Fibroblast of lung (primary cell): ENCODE measurements around the gene RBM33. TPM values are rescaled to one million over a fixed set of nuclear protein-coding genes. Genes with fewer than 3 reads are reported as not detected.
A peak's percentile ranks its signal among the peaks of the same experiment; 100 is the strongest.

ENCODE experiments used
- DNase-seq, 2 donors: peaks; one replicate each; pipeline versions ENCODE4 v3.0.0 to v3.0.0-alpha.2; 2010; ENCODE audit warnings: low read depth in 2 of 2
- H2AFZ ChIP-seq: 2 replicates; pipeline ENCODE4 v1.5.1; 2012; ENCODE audit warnings: low read length, control low read depth, inconsistent platforms
- H3K27ac ChIP-seq: 2 replicates; pipeline ENCODE4 v1.5.1; 2011; ENCODE audit warnings: low read length, control low read depth; ENCODE audit not compliant: insufficient read depth
- H3K27me3 ChIP-seq: 2 replicates; pipeline ENCODE4 v1.5.1; 2011; ENCODE audit warnings: mild to moderate bottlenecking, low read length; ENCODE audit not compliant: control insufficient read depth, insufficient read depth
- H3K36me3 ChIP-seq: 2 replicates; pipeline ENCODE4 v1.5.1; 2011; ENCODE audit warnings: low read length; ENCODE audit not compliant: control insufficient read depth, insufficient read depth
- H3K4me1 ChIP-seq: 2 replicates; pipeline ENCODE4 v1.5.1; 2011; ENCODE audit warnings: low read length; ENCODE audit not compliant: control insufficient read depth, insufficient read depth; ENCODE audit errors: extremely low read depth
- H3K4me2 ChIP-seq: 2 replicates; pipeline ENCODE4 v1.5.1; 2011; ENCODE audit warnings: low read length, control low read depth; ENCODE audit not compliant: insufficient read depth; ENCODE audit errors: extremely low read depth
- H3K4me3 ChIP-seq, 4 experiments: fragments of 200-600 bp in 1 of 4; sonication (generic) in 1 of 4; replicated peaks in 1 of 4; 2 replicates each; pipeline ENCODE4 v1.5.1; 2011 to 2016; ENCODE audit warnings: low read length in 4 of 4, low read depth in 3 of 4, mild to moderate bottlenecking in 3 of 4, control low read depth in 2 of 4, inconsistent platforms in 1 of 4, mixed read lengths in 1 of 4; ENCODE audit not compliant: insufficient read depth in 1 of 4; ENCODE audit errors: control extremely low read depth in 1 of 4
- H3K79me2 ChIP-seq: 2 replicates; pipeline ENCODE4 v1.5.1; 2012; ENCODE audit warnings: mild to moderate bottlenecking, low read length, inconsistent platforms; ENCODE audit not compliant: control insufficient read depth, insufficient read depth
- H3K9ac ChIP-seq: 2 replicates; pipeline ENCODE4 v1.5.1; 2011; ENCODE audit warnings: mild to moderate bottlenecking, low read length, control low read depth; ENCODE audit not compliant: insufficient read depth
- H3K9me3 ChIP-seq: 2 replicates; pipeline ENCODE4 v1.5.1; 2012; ENCODE audit warnings: low read depth, low read length; ENCODE audit not compliant: control insufficient read depth, insufficient read depth
- H4K20me1 ChIP-seq: 2 replicates; pipeline ENCODE4 v1.5.1; 2011; ENCODE audit warnings: low read length; ENCODE audit not compliant: control insufficient read depth, insufficient read depth; ENCODE audit errors: extremely low read depth
- EZH2 ChIP-seq: IDR thresholded peaks from 2 replicates; pipeline ENCODE4 v1.5.1; 2012; ENCODE audit warnings: low read length, control low read depth, mild to moderate bottlenecking; ENCODE audit errors: missing control alignments
- polyA plus RNA-seq, 2 donors: library from polyadenylated mRNA; depleted of rRNA in 1 of 2; stranded (reverse) in 1 of 2; unstranded in 1 of 2; fragments of >200 nt; gene quantifications; 2 replicates each; pipeline ENCODE4 v1.2.1, GENCODE V29; 2011 to 2012; ENCODE audit warnings: missing spikeins in 1 of 2
- total RNA-seq: library from RNA; depleted of rRNA; stranded (reverse); fragments of >200 nt; gene quantifications from 2 replicates; pipeline ENCODE4 v1.2.1, GENCODE V29; 2014
- TF ChIP-seq, protein P1 (sequence below), 2 donors: IDR thresholded peaks in 1 of 2; conservative IDR thresholded peaks in 1 of 2; 1 replicate in 1 of 2; 2 replicates in 1 of 2; pipeline ENCODE4 v1.5.1; 2011 to 2012; ENCODE audit warnings: low read length in 2 of 2, control low read depth in 1 of 2, inconsistent platforms in 1 of 2, low read depth in 1 of 2, mild to moderate bottlenecking in 1 of 2

The RBM33 gene
- total and polyA plus RNA-seq, 2 donors (not counting 1 experiment from before 2014, with no cell fraction given) = 6.9 to 33.2 TPM

DNA sequence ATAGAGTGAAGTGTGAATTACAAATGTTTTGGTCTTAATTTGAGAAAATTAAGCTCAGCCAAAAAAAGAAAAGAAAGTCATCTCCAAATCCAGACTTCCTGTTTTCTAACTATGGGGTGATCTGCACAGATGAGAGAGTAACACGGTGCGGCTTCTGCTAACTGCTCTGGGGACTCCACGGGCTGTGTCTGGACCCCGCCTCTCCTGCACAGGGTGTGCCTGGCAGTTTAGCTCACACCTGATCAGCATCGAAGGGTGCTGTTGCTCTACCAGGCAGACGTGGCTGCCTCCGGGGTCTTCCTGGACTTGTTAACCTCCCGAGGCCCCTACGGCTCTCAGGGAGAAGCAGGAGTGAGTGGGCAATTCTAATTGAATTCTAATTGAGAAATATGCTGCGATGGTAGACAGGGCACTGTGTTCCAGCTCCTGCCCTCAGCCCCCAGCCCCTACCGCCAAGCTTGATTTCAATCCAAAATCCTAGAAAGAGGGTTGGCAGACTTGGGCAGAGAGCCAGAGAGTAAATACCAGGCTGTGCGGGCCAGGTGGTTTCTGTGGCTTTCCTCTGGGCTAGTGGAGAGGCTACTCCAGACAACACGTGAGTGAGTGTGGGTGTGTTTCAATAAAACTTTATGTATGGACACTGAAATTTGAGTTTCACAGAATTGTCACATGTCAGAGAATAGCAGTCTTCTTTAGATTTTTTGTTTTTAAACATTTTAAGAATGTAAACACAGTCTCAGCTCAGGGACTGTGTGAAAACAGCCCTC, 154.4 kb downstream of the RBM33 start:
- DNase-seq = no peak
- no peaks in the 10 kb centered on the region for H4K20me1 ChIP-seq
- no peak overlapping the region for H2AFZ ChIP-seq
- H3K4me2 ChIP-seq = no peak overlapping the region
- TF ChIP-seq, protein P1, sequence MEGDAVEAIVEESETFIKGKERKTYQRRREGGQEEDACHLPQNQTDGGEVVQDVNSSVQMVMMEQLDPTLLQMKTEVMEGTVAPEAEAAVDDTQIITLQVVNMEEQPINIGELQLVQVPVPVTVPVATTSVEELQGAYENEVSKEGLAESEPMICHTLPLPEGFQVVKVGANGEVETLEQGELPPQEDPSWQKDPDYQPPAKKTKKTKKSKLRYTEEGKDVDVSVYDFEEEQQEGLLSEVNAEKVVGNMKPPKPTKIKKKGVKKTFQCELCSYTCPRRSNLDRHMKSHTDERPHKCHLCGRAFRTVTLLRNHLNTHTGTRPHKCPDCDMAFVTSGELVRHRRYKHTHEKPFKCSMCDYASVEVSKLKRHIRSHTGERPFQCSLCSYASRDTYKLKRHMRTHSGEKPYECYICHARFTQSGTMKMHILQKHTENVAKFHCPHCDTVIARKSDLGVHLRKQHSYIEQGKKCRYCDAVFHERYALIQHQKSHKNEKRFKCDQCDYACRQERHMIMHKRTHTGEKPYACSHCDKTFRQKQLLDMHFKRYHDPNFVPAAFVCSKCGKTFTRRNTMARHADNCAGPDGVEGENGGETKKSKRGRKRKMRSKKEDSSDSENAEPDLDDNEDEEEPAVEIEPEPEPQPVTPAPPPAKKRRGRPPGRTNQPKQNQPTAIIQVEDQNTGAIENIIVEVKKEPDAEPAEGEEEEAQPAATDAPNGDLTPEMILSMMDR (conservative IDR thresholded peaks at IDR 0.05 in 1 of 2, IDR thresholded peaks at IDR 0.05 in 1 of 2; ENCODE audit: low read depth in 1 of 2, low read length in 2 of 2) = no peak
- TF ChIP-seq EZH2 = no peak
- no peaks in the 10 kb centered on the region for H3K9me3 ChIP-seq
- H3K9ac ChIP-seq = no peak overlapping the region
- H3K79me2 ChIP-seq = no peaks in the 10 kb centered on the region
- no peak overlapping the region for H3K27ac ChIP-seq
- H3K36me3 ChIP-seq = no peaks in the 10 kb centered on the region
- peaks cover 24% of the 10 kb centered on the region for H3K27me3 ChIP-seq
- H3K4me1 ChIP-seq = no peaks in the 10 kb centered on the region
- no peak overlapping the region for H3K4me3 ChIP-seq

DNA sequence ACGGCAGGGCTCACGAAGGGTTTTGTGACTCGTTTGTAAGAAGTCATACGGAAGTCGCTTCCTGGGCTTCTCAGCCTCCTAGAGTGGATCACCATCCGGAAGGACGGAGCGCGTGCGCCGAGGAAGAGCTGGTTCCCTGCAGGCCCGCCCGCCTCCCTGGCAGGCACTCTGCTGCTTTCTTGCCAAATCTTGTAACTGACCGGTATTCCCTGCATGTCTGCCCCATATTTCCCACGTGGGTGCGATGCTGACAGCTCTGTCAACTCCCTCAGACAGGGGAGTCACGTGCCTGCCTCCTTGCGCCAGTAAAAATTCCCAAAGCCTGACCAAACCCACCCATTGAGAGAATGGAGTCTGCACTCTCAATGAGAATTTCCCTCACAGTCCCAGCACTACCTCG, 155.1 kb downstream of the RBM33 start:
- H3K27me3 ChIP-seq = peaks cover 28% of the 10 kb centered on the region
- H3K36me3 ChIP-seq = no peaks in the 10 kb centered on the region
- no peak overlapping the region for H3K27ac ChIP-seq
- no peak overlapping the region for H3K4me2 ChIP-seq
- H2AFZ ChIP-seq = no peak overlapping the region
- no peak overlapping the region for H3K9ac ChIP-seq
- H3K4me1 ChIP-seq = no peaks in the 10 kb centered on the region
- H3K9me3 ChIP-seq = no peaks in the 10 kb centered on the region
- DNase-seq = peak; percentile 16 to 36
- no peaks in the 10 kb centered on the region for H3K79me2 ChIP-seq
- no peak for TF ChIP-seq EZH2
- TF ChIP-seq, protein P1 (conservative IDR thresholded peaks at IDR 0.05 in 1 of 2, IDR thresholded peaks at IDR 0.05 in 1 of 2; ENCODE audit: low read depth in 1 of 2, low read length in 2 of 2) = no peak
- H3K4me3 ChIP-seq = no peak overlapping the region
- no peaks in the 10 kb centered on the region for H4K20me1 ChIP-seq

DNA sequence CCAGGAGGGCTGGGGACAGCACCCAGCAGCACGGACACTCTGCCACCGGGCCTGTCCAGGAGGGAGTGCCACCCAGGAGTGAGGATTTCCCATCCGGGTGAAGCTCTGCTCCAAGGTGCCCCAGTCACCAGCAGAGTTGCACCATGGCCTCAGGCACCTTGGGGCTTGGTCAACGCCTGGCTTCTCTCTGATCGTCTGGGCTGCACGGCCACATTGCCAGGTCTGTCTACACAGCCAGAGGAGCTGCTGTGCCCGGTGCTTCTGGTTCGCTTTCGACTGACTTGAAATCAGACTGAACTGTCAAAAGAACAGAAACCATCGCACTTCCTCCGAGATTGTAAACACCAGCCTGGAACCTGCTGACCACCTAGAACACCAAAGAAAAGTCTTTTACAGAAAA, 155.8 kb downstream of the RBM33 start:
- Histone ChIP-seq H3K9ac (no peak overlapping the region), H4K20me1 (no peaks in the 10 kb centered on the region), H3K36me3 (no peaks in the 10 kb centered on the region), H3K27me3 (peaks cover 28% of the 10 kb centered on the region), H3K27ac (no peak overlapping the region), H3K4me2 (no peak overlapping the region), H3K9me3 (no peaks in the 10 kb centered on the region), H3K4me3 (no peak overlapping the region), H3K4me1 (peaks cover 3% of the 10 kb centered on the region), H2AFZ (no peak overlapping the region), H3K79me2 (no peaks in the 10 kb centered on the region)
- no peak for DNase-seq
- TF ChIP-seq EZH2 = no peak
- TF ChIP-seq, protein P1 (conservative IDR thresholded peaks at IDR 0.05 in 1 of 2, IDR thresholded peaks at IDR 0.05 in 1 of 2; ENCODE audit: low read depth in 1 of 2, low read length in 2 of 2) = no peak
